SIG-M5 treated with dmso at 0.1 percent for 504 hours (cell line): ENCODE data around the gene GATAD2B.
A peak's percentile ranks its signal among the peaks of the same experiment; 100 is the strongest.

Experiments used
- DNase-seq: peaks from one replicate; lab custom pipeline; 2025; ENCODE audit not compliant: unreplicated experiment; lab: John Stamatoyannopoulos, UW

Gene GATAD2B

DNA sequence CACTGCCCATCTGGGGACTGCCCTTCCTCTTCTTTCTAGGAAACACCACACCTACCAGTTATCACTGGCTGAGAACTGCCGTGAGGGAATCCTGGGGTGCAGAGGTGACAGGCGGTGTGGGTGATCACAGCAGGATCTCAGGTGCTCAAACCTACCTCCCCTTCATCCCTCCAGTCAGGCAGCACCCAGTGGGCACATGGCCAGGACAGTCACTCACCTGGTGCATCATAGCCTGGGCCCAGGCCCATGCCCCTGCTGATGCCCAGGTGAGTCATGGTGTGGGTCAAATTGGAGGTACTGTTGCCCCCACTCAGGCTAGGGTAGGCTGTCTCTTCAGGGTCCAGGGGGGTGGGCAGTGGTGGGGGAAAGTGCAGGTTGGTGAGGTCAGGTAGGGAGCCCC lies 29.0 kb upstream of the GATAD2B start:
- DNase-seq, result no peak

DNA sequence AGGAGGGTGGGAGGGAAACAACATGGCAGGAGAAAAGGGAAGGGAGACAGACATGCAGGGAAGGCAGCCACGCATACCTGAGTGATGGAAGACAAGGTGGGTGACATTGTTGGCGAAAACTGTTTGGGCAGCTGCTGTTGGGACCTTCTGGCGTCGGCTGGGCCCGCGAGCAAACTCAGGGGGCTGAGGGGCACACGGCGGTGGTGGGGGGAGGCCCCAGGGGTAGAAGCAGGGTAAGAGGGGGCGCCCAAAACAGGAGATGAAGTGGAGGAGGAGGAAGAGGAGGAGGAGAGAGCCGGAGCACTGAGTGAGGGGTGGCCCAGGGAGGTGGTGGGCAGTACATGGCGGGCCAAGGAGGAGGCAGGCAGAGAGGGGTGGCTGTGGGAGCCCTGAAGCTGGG lies 28.4 kb upstream of the GATAD2B start:
- DNase-seq, result no peak

DNA sequence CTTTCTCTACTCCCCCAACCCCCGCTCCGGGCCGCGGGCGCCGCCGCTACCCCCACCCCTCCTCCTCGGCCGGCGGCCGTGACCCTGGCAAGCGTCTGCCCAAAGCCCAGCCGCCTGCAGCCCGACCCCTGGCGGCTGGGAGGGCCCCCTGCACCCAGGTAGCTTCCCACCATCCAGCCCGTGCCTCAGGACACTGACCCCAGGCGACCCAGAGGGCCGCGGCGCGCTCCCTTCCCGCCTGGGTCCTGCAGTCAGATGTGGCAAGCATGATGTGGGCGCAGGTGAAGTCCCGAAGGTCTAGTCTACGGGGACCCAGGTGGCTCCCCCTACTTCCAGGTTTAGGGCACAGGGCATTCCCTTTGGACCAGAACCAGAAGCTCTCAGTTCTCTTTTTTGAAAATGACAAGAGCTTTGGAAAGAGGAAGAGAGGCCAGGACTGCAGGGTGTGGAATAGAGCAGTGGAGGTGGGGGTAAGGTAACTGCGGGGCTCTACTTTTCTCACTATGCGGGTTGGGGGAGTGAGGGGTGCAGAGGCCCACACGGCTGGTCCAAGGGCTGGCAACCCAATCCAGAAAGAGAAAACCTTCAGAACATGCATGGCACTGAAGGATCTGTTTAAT lies 24.0 kb upstream of the GATAD2B start, which contains the start of gene DENND4B:
DENND4B (minus strand) TSS at position 97 of the 620 bp plus-strand sequence. CDS start 2,344 bp downstream, outside the sequence.
- peak; percentile 88 for DNase-seq

DNA sequence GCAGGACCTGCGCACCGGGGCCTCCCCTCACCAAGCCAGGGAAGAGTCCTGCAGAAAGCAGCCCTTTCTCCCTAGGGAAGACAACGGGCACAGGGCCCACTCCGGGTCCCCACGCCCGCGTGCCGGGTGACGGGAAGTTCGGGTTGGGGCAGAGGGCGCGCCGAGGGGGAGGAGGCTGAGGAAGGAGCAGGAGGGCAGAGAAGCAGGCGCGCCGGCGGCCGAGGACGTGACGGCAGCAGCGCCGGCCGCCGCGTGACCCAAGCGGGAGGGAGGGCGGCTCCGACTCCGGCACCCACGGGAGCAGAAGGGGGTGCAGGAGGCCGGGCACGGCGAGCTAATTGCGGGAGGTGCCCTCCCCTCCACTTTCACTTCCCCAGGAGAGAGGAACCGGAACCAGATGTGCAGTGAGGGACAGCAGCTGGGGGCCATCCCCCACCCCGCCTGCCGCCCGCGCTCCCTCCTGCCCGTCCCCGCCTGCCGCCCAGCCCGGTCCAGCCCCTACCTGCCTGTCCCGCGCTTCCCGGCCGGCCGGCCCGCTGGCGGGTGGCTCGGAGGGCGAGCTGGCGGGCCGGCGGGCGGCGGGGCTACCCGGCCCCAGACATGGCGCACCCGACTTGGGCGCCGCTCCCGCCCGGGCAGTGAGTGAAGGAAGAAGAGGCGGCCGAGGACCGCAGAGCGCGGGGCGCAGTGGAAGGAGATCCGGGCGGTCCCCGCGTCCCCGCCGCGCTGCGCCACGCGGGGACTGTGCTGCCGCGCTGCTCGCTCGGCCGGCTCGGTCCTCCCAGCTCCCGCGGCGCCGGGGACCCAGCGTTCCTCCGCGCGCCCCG lies 23.2 kb upstream of the GATAD2B start:
- peak; percentile 99 for DNase-seq

DNA sequence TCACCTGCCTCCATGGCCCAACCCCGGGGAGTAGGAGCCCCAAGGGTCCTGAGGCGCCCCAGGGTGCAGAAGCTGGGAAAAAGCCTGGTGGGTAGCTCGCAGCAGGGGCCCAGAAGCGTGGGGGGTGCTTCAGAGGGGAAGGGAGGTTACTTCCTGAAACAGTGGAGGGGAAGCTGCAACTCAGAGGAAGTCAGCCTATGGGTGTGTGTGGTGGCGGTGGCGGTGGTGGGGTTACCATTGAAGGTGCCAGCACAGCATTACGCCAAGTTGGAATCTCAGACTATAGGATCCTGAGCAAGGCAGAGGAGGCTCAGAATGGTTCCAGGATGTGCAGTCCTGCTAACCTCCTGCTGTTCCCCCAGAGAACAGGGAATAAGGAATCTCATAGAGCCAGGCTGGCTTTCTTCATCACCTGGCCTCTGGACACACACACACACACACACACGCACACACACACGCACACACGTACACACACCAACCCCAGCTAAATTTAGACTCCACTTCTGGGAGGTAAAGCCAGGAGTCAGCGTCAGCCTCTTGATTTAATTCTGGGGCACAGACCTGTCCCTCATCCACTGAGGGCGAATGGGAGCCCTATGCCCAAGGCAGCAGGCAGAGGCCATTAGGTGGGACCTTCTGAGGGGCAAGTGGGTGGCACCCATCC lies 22.5 kb upstream of the GATAD2B start:
- DNase-seq, result peak; percentile 97

DNA sequence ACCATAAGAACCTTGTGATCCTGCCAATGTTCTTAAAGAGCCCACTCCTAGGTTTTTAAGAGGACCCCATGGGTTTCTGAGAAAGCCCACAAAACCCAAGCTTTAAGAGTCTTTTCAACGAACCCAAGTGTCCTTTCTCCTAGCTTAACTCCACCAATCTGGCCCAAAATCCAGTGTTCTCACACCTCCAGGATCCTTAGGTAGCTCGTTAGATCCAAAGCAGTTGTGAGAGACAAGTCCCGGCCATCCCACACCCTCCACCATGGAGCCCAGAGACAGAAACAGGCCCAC lies 22.0 kb upstream of the GATAD2B start:
- DNase-seq, result no peak

DNA sequence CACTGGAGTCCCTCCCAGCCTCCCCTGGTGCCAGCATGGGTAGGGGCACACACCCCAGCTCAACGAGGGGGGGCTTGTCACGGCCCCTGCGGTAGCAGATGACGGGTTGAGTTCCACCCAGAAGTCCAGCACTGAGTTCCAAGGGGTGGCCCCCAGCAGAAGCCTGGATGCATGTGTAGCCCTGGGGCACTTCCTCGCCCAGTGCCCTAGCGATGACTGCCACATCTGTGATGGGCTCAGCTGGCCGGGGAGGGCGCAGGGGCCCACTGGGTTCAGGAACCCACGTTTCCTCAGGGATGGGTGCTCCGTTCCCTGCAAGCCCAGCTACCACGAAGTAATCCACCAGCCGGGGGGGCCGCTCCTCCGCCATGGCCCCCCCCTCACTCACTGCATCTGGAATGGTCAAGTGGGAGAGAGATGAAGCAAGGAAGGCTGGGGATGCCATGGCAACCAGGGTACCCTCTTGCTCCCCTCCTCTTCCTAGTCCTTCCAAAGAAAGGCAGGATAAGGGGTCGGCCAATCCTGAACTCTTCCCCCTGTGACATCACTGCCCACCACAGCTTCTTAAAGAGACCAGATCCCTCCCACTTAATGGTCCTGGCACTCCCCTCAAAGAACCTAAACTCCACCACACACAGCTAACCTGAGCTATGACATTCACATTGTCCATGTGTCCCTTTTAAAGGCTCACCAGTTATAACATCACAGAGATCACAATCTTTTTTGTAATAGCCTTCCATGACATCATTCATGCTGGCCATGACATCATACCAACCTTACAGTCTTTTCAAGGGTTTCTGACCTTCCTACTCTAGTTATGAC lies 21.4 kb upstream of the GATAD2B start:
- DNase-seq, result no peak

DNA sequence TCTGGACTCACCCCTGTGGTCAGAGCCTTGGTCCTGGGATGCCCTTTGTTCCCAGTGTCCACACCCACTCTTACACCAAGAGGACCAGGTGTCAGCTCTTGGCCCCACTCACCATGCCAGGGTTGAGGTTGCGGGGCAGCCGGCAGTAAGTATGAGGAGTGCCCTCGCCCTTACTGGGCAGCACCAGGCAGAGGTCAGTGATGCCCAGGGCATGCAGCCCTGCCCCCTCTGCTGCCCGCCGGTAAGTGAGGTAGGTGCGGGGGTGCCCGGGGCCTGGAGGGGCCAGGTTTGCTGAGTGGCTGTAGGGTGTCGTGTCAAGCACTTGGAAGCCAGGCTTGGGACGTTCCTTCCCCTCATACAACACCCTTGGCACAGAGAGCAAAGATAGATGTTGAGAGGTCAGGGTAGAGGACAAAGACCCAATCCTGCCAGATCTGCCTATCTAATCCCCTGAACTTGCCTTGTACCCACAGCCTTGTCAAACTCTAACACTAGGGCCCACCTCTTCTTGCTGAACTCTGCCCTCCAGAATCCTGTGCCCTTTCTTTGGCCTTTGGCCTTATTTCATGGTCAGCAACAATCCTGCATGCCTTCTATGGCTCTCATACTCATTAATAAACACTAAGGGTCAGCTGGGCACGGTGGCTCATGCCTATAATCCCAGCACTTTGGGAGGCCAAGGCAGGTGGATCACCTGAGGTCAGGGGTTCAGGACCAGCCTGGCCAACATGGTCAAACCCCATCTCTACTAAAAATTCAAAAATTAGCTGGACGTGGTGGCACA lies 20.2 kb upstream of the GATAD2B start:
- no peak for DNase-seq

DNA sequence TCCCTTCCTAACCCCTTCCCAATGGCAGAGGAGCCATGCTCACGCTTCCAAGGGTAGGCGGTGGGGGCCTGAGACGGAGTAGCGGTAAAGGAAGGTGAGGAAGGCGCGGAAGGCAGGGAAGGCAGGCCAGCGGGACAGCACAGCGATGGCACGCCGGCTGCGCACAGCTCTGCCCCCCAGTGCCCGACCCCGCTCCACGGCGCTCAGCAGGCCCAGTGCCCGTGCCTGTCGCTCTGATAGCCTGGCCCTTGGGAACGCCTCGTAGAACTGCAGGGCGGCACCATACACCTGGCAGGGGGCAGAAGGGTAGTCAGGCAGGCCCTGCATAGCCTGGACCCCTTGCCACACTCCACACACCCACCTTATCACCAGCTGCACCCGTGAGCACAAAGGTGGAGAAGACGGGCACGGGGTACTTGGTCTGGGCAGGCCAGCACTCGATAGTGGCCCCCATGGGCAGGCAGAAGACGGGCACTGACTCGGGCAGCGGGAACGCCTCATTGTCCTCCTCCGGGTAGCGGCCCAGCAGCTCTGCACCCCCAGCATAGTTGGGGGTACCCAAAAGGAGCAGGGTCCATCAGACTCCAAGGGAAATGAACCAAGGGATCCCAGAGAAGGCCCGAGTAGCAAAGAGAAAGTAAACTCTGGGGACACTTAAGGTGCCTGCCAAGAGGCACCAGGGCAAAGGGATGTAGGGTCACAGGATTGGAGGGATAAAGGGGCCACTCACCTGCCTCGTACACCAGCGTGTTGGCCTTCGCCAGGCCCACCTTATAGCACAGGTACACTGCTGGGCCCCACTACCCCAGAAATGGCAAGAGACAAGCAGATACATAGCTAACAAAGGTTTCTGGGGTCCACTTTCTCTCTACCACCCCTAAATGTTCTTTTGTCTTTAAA lies 19.3 kb upstream of the GATAD2B start:
- no peak for DNase-seq

DNA sequence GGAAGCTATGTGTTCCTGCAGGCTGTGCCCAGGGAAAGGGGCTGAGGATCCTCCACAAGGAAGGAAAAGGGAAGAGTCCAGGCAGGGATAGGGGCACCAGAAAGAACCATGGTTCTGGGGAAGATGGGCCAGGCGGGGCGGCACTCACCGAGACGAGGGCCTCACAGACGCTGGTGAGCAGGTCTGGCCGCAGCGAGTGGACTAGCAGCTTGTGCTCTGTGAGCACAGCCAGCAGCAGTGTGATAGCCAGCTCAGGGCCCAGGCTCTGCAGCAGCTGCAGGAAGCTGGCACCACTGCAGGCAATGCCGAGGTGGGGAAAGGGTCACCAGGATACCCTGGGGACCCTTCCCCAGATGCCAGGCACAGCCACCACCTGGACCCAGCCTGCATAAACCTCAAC lies 18.0 kb upstream of the GATAD2B start:
- DNase-seq, result no peak

DNA sequence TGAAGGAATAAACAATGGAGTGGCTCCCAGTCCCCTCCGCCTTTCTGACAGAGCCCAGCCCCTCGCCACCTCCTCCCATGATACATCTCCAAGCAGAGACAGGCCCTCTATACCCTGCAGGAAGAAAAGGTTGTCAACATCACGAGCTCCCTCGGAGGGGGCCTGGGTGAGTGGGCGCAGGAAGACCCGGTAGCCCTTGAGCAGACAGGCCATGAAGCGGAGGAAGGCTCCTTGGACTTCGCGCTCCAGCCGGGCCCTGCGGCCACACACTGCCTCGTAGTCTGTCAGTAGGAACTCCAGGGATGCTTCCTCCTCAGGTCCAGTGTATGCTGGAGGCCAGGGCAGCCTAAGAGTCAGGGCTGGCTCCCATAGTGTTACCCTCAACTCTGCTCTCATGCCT lies 16.7 kb upstream of the GATAD2B start:
- no peak for DNase-seq

DNA sequence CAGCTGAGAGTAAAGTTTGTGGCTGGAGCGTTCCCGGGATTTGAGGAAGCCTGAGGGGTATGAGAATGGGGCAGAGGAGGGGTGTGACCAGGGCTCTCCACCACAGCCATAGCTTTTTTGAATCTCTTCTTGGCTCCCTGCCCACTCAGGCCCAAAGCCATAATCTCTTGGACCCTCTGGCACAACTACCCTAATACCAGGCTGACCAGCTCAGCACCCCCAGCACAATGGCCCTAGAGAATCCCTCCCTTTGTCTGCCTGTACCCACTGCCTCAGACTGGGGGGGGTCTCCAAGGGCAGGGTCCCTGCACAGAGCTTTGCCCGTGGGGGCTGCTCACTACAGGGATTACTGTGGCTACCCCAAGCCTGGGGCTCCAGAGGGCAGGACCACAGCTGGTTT lies 16.2 kb upstream of the GATAD2B start:
- DNase-seq, result no peak

DNA sequence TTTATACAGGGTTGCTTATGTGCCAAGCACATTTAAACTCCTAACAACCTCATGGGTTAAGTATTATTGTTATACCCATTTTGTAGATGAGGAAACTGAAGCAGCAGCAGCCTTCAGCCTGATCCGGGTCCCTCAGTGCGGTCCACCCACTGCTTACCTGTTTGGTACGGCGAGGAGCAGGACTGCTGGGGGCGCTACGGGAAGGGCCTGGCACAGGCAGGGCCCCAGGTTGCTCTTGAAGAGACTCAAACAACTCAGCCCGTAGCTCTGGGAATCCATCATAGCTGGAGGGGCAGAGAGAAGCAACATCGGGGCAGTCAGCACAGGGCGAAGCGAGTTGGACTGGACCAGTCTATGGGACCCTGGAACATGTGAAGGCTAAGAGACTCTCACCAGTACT lies 14.6 kb upstream of the GATAD2B start:
- no peak for DNase-seq

DNA sequence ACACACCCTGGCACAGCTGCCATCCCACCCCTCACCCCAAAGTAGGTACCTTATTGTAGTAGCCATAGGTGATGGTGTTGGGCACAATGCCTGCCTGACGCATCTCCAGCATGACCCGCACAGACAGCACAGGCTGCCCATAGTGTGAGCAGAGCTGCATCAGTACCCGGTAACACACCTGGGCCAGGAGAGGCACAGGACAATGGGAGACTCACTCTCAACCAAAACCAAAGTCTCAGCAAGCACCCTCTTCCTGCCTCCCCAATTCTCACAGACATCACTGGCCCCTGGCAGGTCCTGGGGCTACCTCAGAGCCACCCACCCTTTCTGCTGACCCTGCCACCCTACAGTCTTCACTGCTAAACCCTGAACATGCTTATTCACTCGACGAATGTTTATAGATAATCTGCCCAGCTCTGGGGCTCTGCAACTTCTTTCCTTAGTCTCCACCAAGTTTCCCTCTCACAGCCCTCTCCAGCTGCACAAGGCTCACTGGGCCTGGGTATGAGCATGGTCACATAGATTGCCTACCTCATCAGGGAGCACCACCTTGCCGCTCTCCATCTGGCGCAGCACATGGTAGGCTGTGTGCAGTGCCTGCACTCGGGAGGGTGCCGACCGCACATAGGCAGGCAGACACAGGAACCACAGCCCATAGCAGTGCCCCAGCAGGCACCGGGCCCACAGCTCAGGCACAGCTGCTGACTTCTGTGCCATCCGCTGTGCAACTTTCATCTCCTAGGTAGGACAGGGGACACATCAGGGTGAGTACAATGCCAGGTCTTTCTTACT lies 13.4 kb upstream of the GATAD2B start:
- DNase-seq, result no peak

DNA sequence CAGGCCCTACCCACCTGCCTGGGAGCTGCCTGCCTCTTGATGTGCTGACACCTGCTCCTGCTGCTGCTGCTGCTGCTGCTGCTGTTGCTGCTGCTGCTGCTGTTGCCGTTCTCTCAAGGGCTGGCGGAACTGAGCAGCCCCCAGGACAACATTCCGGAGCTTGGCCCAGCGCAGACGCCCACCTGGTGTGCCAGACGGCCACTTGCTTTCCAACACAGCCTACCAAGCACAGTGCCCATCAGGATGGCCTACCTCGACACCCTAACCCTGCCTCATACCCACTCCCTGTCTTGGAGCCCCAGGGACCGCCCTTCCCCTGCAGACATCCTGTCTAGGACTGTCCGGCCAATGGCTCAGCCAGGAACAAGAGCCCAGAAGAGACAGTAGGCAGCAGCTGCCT lies 12.0 kb upstream of the GATAD2B start:
- DNase-seq, result no peak

DNA sequence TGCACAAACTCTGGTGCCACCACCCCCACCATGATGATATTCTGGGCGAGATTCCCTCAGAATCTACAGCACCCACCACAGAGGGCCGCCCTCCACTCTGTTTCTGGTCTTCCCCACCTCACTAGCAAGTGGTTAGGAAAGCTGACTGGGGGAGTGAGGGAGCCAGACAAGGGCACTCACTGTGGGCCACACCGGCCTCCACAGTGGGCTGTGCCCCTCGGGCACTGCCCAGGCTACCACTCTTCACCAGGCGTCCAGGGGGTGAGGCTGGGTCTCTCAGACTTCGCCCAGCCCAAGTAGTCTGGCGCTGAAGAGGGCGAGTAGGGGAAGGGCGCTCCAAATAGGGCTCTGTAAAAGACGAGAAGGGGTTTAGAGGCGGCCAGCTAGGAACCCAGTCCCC lies 11.2 kb upstream of the GATAD2B start:
- DNase-seq, result no peak

DNA sequence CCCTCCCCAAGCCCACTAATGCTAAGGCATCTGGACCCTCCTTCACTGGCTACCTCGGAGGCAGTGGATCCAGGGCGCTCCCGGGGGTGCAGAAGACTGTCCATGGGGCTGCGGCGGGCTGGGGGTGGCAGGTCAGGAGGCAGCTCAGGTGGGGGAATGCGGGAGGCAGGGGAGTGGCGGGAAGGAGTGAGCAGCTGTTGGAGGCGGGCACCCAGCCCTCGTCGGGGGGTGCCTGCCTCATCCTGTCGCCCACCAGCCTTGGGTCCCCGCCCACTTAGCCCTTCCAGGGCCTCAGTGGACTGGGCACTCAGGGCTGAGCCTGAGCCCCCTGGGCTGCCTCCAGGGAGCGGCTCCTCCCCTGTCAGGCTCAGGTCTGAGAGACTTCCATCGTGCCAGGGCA lies 10.7 kb upstream of the GATAD2B start:
- DNase-seq, result no peak

DNA sequence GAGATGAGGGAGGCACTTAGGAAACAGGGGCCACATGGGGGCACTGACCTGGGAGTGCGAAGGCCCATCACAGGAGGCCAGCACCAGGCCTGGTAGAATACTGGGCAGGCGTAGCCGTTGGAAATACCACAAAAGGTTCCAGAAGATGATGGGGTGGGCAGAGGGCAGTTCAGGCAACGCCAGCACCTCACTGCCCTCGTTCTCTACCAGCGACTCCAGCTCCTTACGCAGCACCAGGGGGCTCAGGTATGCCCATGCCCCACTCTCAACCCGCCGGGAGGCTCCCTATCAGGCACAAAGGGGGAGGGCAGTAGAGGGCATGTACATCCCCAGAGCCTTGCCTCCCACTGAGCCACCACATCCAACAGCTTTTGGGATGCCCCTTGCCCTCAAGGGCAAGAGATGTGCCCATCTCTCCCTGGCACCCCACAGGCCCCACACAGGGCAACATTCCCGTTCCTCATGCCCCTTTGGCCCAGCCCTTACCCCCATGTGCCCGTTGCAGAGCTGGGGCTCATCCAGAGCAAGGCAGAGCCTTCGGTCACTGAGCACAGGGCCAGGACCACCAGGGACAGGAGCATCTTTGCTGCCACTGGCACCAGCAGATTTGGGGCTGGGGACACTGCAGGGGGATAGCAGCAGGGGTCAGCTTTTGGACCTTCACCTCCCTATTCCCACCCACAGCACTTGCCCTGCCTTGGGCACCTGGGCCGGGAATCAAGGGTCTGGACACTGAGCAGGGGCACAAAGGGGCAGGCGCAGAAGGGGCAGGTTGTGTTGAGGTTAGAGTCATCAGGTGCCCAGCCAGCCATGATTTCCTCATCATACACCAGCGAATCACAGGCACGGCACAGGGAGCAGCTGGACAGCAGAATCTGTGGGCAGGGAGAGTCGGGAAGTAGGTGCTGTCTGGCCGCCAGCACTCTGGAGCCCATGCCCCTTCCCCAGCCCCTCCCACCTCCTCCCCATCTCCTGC lies 9.7 kb upstream of the GATAD2B start:
- no peak for DNase-seq
